HCT116 (cell line): ENCODE measurements around the gene GARNL3. TPM values are rescaled to one million over a fixed set of nuclear protein-coding genes. Genes with fewer than 3 reads are reported as not detected.

Experiments used
- ATAC-seq: fragments of 200-7000 bp; cut with Tn5 transposase; 2 replicates; pipeline ENCODE4 v1.9.1; 2020; ENCODE audit warnings: mild to moderate bottlenecking, moderate library complexity
- BruUV-seq: library from RNA; stranded (reverse); fragments of 400-500 nt; replicated peaks from 2 replicates; lab custom pipeline; 2021; lab: Mats Ljungman, UMichigan
- CTCF ChIA-PET: fragments of 300-600 bp; sonication (Branson Sonifier 250); formaldehyde crosslinking; loops from one replicate; lab custom pipeline; 2021; ENCODE audit warnings: antibody characterized with exemption; lab: Charles Lee
- POLR2A ChIA-PET: fragments of 300-600, 350-600 bp; sonication (Branson Sonifier 250); formaldehyde crosslinking; loops from one replicate; lab custom pipeline; 2021; ENCODE audit warnings: antibody characterized with exemption; lab: Charles Lee
- RAD21 ChIA-PET, 2 experiments: fragments of 300-600 bp; sonication (Branson Sonifier 250); formaldehyde crosslinking; loops; one replicate each; lab custom pipeline; 2023; ENCODE audit warnings: low total read pairs in 2 of 2; ENCODE audit not compliant: uncharacterized antibody in 2 of 2, unreplicated experiment in 2 of 2, low non-redundant PET in 1 of 2; lab: Charles Lee
- DNase-seq: peaks from one replicate; pipeline ENCODE4 v3.0.0-alpha.2; 2010; ENCODE audit warnings: low read depth, low spot score
- H2AFZ ChIP-seq: fragments of 200-600 bp; shearing (Covaris generic), sonication (generic); 2 replicates; pipeline ENCODE4 v1.6.1; 2017; ENCODE audit warnings: low read depth, mixed run types, mixed read lengths, antibody characterized with exemption, low read length; ENCODE audit not compliant: poor library complexity, severe bottlenecking
- H3K27ac ChIP-seq: 2 replicates; pipeline ENCODE4 v1.5.1; 2012; ENCODE audit warnings: low read depth, low read length
- H3K27me3 ChIP-seq: fragments of 200-600 bp; sonication (generic); 2 replicates; pipeline ENCODE4 v1.6.1; 2016; ENCODE audit warnings: mixed run types, low read length, mixed read lengths; ENCODE audit not compliant: insufficient read depth
- H3K36me3 ChIP-seq, 2 experiments: fragments of 200-500 bp in 1 of 2; fragments of 200-600 bp in 1 of 2; sonication (Bioruptor generic) in 1 of 2; sonication (generic) in 1 of 2; 2 replicates each; pipeline versions ENCODE4 v1.5.1 to v1.6.1; 2014 to 2016; ENCODE audit warnings: low read length in 2 of 2, inconsistent platforms in 1 of 2, mixed read lengths in 1 of 2, mixed run types in 1 of 2; ENCODE audit not compliant: insufficient read depth in 2 of 2, control insufficient read depth in 1 of 2
- H3K4me1 ChIP-seq, 2 experiments: fragments of 200-600 bp in 1 of 2; sonication (generic) in 1 of 2; 2 replicates each; pipeline versions ENCODE4 v1.5.1 to v1.6.1; 2012 to 2017; ENCODE audit warnings: low read length in 2 of 2, inconsistent platforms in 1 of 2, mild to moderate bottlenecking in 1 of 2, mixed read lengths in 1 of 2, mixed run types in 1 of 2, moderate library complexity in 1 of 2; ENCODE audit not compliant: insufficient read depth in 2 of 2, control insufficient read depth in 1 of 2
- H3K4me2 ChIP-seq: fragments of 200-600 bp; sonication (generic); 2 replicates; pipeline ENCODE4 v1.6.1; 2017; ENCODE audit warnings: mixed run types, low read length, mixed read lengths
- H3K4me3 ChIP-seq, 2 experiments: fragments of 200-600 bp in 1 of 2; sonication (generic) in 1 of 2; replicated peaks in 1 of 2; 2 replicates each; pipeline ENCODE4 v1.5.1; 2011 to 2016; ENCODE audit warnings: low read length in 2 of 2, control low read depth in 1 of 2, low read depth in 1 of 2, mild to moderate bottlenecking in 1 of 2, mixed read lengths in 1 of 2, mixed run types in 1 of 2
- H3K79me2 ChIP-seq: fragments of 200-600 bp; sonication (generic); 2 replicates; pipeline ENCODE4 v1.6.1; 2017; ENCODE audit warnings: mild to moderate bottlenecking, mixed run types, low read length, moderate library complexity, mixed read lengths; ENCODE audit not compliant: insufficient read depth
- H3K9ac ChIP-seq: fragments of 200-600 bp; sonication (generic); 2 replicates; pipeline ENCODE4 v1.6.1; 2016; ENCODE audit warnings: low read length, mixed read lengths
- H3K9me2 ChIP-seq: fragments of 200-600 bp; sonication (generic), shearing (Covaris generic); 2 replicates; pipeline ENCODE4 v1.6.1; 2017; ENCODE audit warnings: mixed run types, mild to moderate bottlenecking, moderate library complexity; ENCODE audit not compliant: insufficient read depth
- H3K9me3 ChIP-seq, 2 experiments: fragments of 200-500 bp in 1 of 2; fragments of 200-600 bp in 1 of 2; sonication (Bioruptor generic) in 1 of 2; sonication (generic) in 1 of 2; 2 replicates each; pipeline ENCODE4 v1.6.1; 2014 to 2017; ENCODE audit warnings: low read length in 2 of 2, mixed read lengths in 2 of 2, inconsistent platforms in 1 of 2, low read depth in 1 of 2, mild to moderate bottlenecking in 1 of 2, mixed run types in 1 of 2, moderate library complexity in 1 of 2; ENCODE audit not compliant: control insufficient read depth in 1 of 2, insufficient read depth in 1 of 2
- H4K20me1 ChIP-seq: fragments of 200-600 bp; sonication (generic), shearing (Covaris generic); 2 replicates; pipeline ENCODE4 v1.6.1; 2017; ENCODE audit warnings: mixed run types, mild to moderate bottlenecking, moderate library complexity; ENCODE audit not compliant: insufficient read depth
- CEBPB ChIP-seq: IDR thresholded peaks from 2 replicates; pipeline ENCODE4 v1.6.1; 2012; ENCODE audit warnings: low read depth
- EZH2phosphoT487 ChIP-seq: fragments of 200-600 bp; IDR thresholded peaks from 2 replicates; pipeline ENCODE4 v1.6.1; 2018; ENCODE audit warnings: antibody characterized with exemption, borderline replicate concordance
- FOSL1 ChIP-seq: IDR thresholded peaks from 2 replicates; pipeline ENCODE4 v1.6.1; 2012; ENCODE audit warnings: low read depth
- POLR2A ChIP-seq: IDR thresholded peaks from 2 replicates; pipeline ENCODE4 v1.7.0; 2011; ENCODE audit warnings: borderline replicate concordance; ENCODE audit not compliant: insufficient read depth, insufficient read length; ENCODE audit errors: extremely low read depth
- POLR2AphosphoS5 ChIP-seq: IDR thresholded peaks from 2 replicates; pipeline ENCODE4 v1.6.1; 2011; ENCODE audit warnings: mild to moderate bottlenecking, low read depth, low read length, moderate library complexity
- SIN3A ChIP-seq: IDR thresholded peaks from 2 replicates; pipeline ENCODE4 v1.6.1; 2012; ENCODE audit warnings: low read depth
- SRF ChIP-seq: IDR thresholded peaks from 2 replicates; pipeline ENCODE4 v1.6.1; 2012; ENCODE audit warnings: low read depth
- TCF7L2 ChIP-seq: IDR thresholded peaks from 2 replicates; pipeline ENCODE4 v1.7.0; 2011; ENCODE audit warnings: borderline replicate concordance, inconsistent platforms; ENCODE audit not compliant: insufficient read depth, insufficient read length; ENCODE audit errors: extremely low read depth
- ZFX ChIP-seq: fragments of 450-650 bp; IDR thresholded peaks from 2 replicates; pipeline ENCODE4 v1.6.1; 2017
- ZNF274 ChIP-seq: fragments of 200-500 bp; sonication (Bioruptor generic); IDR thresholded peaks from 2 replicates; pipeline ENCODE4 v1.6.1; 2014; ENCODE audit warnings: mild to moderate bottlenecking, low read depth, low read length, inconsistent platforms
- intact Hi-C: fragments of 100-400 bp; cut with micrococcal nuclease; formaldehyde crosslinking; loops from 2 replicates; pipeline ENCODE4 v1.10.0; 2022
- total RNA-seq: library from RNA; stranded (reverse); gene quantifications from one replicate; pipeline ENCODE4 v1.2.1, GENCODE V29; 2021; ENCODE audit not compliant: unreplicated experiment
- TF ChIP-seq, protein P1 (sequence below): IDR thresholded peaks from 2 replicates; pipeline ENCODE4 v1.6.1; 2012
- TF ChIP-seq, protein P2 (sequence below): IDR thresholded peaks from 2 replicates; pipeline ENCODE4 v1.6.1; 2012; ENCODE audit warnings: low read depth
- TF ChIP-seq, protein P3 (sequence below), 3 experiments: fragments of 200-600 bp in 1 of 3; sonication (generic) in 1 of 3; IDR thresholded peaks in 2 of 3; conservative IDR thresholded peaks in 1 of 3; 2 replicates each; pipeline ENCODE4 v1.5.1; 2012 to 2017; ENCODE audit warnings: low read depth in 2 of 3, low read length in 2 of 3, antibody characterized with exemption in 1 of 3, borderline replicate concordance in 1 of 3, control low read depth in 1 of 3, mild to moderate bottlenecking in 1 of 3, mixed read lengths in 1 of 3, mixed run types in 1 of 3, moderate library complexity in 1 of 3; ENCODE audit not compliant: insufficient read depth in 1 of 3

GARNL3 gene
- total RNA-seq, 1 experiment from 2014 or later: 8.8 TPM

DNA sequence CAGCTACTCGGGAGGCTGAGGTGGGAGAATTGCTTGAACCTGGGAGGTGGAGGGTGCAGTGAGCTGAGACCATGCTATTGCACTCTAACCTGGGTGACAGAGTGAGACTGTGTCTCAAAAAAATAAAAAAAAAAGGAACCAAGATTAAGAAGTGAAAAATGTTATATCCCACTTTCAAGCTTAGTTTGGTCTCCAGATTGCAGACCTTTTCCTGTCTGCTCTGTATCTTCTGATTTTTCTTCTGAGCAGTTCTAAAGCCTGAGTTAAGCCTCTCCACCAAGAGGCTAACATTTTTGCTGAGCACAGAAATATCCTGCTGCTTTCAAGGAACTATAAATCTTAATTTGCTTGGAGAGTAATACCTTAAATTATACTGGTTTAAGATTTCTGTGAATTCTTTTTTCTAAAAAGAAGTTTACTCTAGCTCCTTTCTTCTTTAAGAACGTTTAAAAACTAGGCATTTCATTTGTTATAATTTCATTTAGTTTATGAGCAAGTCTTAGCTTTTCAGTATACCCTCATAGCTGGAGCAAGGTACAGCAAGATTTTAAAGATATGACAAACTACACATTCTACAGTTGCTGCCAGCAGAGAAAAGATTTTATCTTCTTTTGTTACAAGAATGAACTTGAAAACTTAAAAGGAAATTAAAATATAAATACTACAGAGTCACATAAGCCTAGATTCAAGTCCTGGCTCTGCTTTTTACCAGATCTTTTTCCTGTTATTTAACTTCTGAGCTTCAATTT, 55.0 kb downstream of the GARNL3 start:
- Histone ChIP-seq H3K9me2 (no peaks in the 10 kb centered on the region), H3K27ac (no peak overlapping the region), H3K4me2 (no peak overlapping the region), H3K4me3 (no peak overlapping the region), H3K36me3 (no peaks in the 10 kb centered on the region), H3K27me3 (no peaks in the 10 kb centered on the region), H4K20me1 (no peaks in the 10 kb centered on the region), H3K4me1 (no peaks in the 10 kb centered on the region), H3K9me3 (no peaks in the 10 kb centered on the region), H3K79me2 (no peaks in the 10 kb centered on the region), H2AFZ (no peak overlapping the region), H3K9ac (no peak overlapping the region)
- POLR2A ChIA-PET: interaction anchor here (0.5 to 0.6 kb wide), 2 partner anchors 74 to 754 kb away, joined by 3 read pairs; no protein-coding TSS in a partner anchor
- TF ChIP-seq POLR2A (no peak), POLR2AphosphoS5 (no peak), SRF (no peak), EZH2phosphoT487 (no peak), TCF7L2 (no peak)
- RAD21 ChIA-PET: no interaction called here
- CTCF ChIA-PET: no interaction called here
- BruUV-seq: no TSS peak
- ATAC-seq: no peak
- intact Hi-C loops: no loop called here
- DNase-seq: no peak

- BruUV-seq: no TSS peak
- CTCF ChIA-PET: no interaction called here
- POLR2A ChIA-PET: interaction anchor here (0.5 kb wide), 1 partner anchor 74 kb away, joined by 3 read pairs; no protein-coding TSS in a partner anchor
These were observed 55.5 kb downstream of the GARNL3 start for GRCh38 chr9:127320115-127320378.

More at GRCh38 chr9:127320115-127320378, 55.5 kb downstream of the GARNL3 start:
- Histone ChIP-seq H4K20me1 (no peaks in the 10 kb centered on the region), H3K9me3 (no peaks in the 10 kb centered on the region)
- ATAC-seq: no peak
- TF ChIP-seq SIN3A (no peak), POLR2A (no peak), ZNF274 (no peak), FOSL1 (no peak), ZFX (no peak), CEBPB (no peak)
- TF ChIP-seq, protein P1, sequence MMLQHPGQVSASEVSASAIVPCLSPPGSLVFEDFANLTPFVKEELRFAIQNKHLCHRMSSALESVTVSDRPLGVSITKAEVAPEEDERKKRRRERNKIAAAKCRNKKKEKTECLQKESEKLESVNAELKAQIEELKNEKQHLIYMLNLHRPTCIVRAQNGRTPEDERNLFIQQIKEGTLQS: no peak
- TF ChIP-seq, protein P2, sequence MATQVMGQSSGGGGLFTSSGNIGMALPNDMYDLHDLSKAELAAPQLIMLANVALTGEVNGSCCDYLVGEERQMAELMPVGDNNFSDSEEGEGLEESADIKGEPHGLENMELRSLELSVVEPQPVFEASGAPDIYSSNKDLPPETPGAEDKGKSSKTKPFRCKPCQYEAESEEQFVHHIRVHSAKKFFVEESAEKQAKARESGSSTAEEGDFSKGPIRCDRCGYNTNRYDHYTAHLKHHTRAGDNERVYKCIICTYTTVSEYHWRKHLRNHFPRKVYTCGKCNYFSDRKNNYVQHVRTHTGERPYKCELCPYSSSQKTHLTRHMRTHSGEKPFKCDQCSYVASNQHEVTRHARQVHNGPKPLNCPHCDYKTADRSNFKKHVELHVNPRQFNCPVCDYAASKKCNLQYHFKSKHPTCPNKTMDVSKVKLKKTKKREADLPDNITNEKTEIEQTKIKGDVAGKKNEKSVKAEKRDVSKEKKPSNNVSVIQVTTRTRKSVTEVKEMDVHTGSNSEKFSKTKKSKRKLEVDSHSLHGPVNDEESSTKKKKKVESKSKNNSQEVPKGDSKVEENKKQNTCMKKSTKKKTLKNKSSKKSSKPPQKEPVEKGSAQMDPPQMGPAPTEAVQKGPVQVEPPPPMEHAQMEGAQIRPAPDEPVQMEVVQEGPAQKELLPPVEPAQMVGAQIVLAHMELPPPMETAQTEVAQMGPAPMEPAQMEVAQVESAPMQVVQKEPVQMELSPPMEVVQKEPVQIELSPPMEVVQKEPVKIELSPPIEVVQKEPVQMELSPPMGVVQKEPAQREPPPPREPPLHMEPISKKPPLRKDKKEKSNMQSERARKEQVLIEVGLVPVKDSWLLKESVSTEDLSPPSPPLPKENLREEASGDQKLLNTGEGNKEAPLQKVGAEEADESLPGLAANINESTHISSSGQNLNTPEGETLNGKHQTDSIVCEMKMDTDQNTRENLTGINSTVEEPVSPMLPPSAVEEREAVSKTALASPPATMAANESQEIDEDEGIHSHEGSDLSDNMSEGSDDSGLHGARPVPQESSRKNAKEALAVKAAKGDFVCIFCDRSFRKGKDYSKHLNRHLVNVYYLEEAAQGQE: no peak
- TF ChIP-seq, protein P3, sequence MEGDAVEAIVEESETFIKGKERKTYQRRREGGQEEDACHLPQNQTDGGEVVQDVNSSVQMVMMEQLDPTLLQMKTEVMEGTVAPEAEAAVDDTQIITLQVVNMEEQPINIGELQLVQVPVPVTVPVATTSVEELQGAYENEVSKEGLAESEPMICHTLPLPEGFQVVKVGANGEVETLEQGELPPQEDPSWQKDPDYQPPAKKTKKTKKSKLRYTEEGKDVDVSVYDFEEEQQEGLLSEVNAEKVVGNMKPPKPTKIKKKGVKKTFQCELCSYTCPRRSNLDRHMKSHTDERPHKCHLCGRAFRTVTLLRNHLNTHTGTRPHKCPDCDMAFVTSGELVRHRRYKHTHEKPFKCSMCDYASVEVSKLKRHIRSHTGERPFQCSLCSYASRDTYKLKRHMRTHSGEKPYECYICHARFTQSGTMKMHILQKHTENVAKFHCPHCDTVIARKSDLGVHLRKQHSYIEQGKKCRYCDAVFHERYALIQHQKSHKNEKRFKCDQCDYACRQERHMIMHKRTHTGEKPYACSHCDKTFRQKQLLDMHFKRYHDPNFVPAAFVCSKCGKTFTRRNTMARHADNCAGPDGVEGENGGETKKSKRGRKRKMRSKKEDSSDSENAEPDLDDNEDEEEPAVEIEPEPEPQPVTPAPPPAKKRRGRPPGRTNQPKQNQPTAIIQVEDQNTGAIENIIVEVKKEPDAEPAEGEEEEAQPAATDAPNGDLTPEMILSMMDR (IDR thresholded peaks at IDR 0.05 in 2 of 3, conservative IDR thresholded peaks at IDR 0.05 in 1 of 3; ENCODE audit: borderline replicate concordance in 1 of 3, insufficient read depth in 1 of 3, low read depth in 2 of 3, low read length in 2 of 3): no peak
- TF ChIP-seq, all 23 proteins: peak for 0
- no peak overlapping the region for H3K4me3 ChIP-seq
- H3K4me2 ChIP-seq: no peak overlapping the region
- H3K4me1 ChIP-seq: no peaks in the 10 kb centered on the region
- H3K9ac ChIP-seq: no peak overlapping the region
- H2AFZ ChIP-seq: no peak overlapping the region
- RAD21 ChIA-PET: no interaction called here
- no peaks in the 10 kb centered on the region for H3K27me3 ChIP-seq
- H3K27ac ChIP-seq: no peak overlapping the region
- no peaks in the 10 kb centered on the region for H3K36me3 ChIP-seq
- intact Hi-C loops: no loop called here
- no peaks in the 10 kb centered on the region for H3K79me2 ChIP-seq
- no peak for DNase-seq
- no peaks in the 10 kb centered on the region for H3K9me2 ChIP-seq
